Fibroblast of upper back skin (primary cell): ENCODE results near the gene DLGAP1.
"Not testable (repeated sequence)": the region's sequence is repeated elsewhere in the genome, so short reads cannot be mapped to it uniquely, and the experiment has no call there.

Experiments
- DNase-seq: peaks from one replicate; pipeline ENCODE4 v3.0.0-alpha.2; 2013

Gene DLGAP1

DNA sequence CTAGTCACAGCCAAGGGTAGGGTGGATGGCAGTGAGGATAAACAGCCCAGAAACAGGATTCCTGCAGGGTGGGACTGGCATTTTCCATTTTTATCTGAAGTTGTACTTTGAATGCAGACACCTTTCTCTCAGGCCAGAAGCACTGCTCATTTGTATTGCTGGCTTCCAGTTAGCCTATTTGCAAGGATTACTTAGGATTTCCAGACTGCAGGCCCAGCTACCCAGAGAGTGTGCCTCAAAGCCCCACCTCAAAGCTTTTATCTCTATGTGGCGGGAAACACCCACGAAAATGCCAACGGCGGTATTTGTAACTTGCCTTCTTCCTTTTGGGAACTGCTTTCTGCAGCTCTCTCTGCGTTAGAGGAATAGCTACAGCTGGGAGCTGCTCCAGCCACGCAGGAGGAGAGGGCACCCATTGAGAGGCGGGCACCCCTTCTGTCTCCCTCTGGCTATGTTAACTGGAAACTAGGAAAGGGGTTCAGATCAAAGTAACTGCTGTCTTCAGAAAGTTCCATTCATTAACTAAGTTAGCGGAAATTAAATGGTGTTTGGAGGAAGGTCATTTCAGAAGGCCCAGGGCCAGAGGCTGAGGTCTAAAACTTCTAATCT lies 860.2 kb downstream of the DLGAP1 start:
- no peak for DNase-seq

DNA sequence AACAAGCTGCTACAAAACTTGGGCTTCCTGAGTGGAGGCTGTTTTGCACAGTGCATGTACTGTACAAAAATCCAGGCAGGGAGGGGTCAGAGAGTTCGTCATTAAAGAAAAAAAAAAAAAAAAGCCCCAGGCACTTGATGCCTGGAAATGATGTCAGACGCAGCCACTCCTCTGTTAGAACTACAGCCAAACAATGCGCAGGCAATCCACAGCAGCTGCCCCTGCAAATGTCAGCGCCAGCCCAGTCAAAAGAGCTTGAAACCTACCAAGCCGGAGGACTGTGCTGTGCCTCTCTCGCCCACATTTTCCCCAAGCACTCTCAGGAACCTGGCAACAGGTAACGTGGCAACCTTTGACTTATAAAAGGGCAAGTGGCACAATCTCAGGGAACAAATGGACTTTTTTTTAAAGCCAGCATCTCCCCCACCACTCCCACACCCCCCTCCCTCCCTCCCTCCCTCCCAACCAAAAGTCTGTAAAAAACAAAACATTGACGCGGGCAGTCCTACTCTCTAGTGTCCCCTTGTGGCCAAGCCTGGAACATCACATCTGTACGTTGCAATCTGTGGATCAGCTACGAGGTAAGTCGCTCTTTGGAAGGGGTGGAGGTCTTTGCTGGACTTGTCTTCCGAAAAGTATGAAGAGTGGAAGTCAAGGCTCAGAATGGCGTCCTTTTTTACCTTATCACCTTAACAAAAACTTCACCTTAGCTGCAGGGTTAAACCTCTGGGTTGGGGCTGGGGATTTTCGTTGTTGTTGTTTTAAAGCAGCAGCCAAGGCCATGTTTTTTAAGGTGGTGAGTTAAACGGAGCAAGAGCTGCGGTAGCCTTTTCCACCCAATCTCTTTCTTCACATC lies 861.0 kb downstream of the DLGAP1 start:
- DNase-seq = peak; percentile 98

DNA sequence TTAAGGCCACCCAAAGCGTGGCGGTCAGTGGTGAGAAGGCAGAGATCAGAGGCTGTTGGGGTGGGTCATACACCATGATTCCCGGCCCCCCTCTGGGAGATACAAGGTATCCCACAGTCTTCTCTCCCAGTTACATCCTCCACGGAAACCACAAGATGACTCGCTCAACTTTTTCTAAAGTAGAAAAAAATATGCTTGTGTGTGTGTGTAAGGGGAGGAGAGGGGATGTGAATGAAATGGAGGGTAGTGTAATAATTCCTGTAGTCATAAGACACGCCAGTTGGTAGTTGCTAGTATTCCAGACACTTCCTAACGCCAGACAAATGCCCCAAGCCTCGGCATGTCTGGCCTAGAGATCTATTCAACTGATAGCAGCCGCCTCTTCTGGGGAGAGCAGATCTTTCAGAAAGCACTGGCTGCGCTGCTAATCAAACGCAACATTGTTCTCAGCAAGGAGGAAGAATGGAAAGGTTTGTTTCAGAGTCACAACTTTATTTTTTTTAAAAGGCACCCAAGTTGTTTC lies 861.7 kb downstream of the DLGAP1 start:
- peak; percentile 90 for DNase-seq

DNA sequence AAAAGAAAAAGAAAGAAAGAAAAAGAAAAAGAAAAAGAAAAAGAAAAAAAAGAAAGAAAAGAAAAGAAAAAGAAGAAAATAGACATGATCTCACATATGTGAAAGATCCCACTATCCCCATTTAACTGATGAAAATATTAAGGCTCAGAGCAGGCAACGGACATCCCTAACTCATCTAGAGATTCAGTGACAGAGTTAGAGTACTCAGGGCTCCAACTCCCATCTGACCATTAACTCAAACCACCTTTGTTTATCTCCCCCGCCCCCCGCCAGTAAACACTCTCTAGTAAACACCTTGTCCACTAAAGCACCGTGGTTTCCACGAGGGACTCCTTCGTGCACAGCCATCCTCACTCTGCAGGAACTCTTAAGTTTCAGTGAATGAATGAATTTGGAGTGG lies 862.2 kb downstream of the DLGAP1 start:
- no peak for DNase-seq

DNA sequence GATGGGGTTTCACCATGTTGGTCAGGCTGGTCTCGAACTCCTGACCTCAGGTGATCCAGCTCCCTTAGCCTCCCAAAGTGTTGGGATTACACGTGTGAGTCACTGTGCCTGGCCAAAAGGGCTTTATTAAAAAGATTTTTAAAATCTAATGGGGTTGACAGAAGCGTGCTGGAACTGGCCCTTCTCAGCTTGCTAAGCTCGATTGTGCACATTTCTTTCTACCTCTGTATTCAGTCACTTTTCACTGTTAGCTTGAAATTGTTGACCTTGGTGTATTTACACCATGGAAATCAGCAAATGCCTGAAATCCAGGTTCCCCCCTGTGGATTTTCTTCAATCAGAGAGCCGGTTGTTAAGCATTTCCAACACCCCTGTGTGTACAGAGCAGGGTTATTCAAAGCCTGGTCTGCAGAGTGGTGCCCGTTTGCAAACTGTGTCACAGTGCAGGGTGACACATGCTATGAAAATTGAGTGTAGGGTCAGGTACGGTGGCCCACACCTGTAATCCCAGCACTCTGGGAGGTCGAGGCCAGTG lies 864.9 kb downstream of the DLGAP1 start:
- DNase-seq = no peak

DNA sequence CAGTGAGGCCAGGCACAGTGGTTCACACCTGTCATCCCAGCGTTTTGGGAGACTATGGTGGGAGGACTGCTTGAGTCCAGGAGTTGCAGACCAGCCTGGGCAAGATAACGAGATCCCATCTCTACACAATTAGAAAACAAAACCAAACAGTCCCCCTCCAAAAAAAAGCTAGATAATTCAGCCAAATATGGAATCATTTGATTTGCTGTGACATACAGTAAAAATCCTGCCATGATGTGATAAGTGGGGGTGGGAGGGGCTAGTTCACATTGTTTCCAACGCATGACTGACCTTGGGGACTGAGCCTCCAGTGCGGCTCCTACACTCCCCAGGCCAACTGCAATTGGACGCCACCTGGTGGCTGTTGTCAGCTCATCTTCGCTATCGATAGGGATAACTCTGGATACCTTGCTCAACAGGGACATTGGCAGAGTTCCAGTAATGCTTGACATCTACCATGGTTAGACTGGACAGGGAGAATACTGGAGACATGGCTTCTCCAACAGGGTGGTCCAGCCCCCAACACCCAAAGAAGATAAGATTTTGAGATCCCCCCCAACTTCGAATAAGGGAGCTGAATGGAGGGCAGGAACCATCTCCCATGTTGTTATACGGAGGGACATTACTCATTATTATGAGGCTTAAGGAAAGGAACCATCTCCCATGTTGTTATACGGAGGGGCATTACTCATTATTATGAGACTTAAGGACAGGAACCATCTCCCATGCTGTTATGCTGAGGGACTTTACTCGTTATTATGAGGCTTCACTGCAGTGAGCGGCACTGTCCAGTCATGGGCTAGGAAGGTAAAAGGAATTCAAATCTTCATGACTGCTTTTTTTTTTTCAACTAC lies 869.2 kb downstream of the DLGAP1 start:
- DNase-seq = peak; percentile 80

DNA sequence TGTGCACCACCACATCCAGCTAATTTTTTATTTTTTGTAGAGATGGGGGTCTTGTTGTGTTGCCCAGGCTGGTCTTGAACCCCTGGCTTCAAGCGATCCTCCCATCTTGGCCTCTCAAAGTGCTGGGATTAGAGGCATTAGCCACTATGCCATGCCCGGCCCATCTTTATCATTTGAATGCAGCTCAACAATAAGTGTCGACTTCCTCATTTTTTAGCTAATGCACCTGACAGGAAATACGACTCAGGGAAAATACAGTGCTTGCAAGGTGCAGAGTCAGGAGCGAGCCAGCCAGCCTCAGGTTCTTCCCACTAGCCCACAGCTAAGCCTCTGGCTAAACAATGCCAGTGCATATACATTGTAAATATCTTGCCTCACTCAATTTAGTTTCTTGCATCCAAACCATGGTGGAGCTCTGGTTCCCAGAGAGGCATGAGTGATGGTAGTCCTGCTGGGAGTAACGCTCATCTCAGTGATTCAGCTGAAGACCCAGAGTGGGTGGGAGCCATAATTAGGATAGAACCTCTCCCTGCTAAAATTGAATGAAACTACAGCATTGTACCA lies 870.1 kb downstream of the DLGAP1 start:
- DNase-seq = no peak

DNA sequence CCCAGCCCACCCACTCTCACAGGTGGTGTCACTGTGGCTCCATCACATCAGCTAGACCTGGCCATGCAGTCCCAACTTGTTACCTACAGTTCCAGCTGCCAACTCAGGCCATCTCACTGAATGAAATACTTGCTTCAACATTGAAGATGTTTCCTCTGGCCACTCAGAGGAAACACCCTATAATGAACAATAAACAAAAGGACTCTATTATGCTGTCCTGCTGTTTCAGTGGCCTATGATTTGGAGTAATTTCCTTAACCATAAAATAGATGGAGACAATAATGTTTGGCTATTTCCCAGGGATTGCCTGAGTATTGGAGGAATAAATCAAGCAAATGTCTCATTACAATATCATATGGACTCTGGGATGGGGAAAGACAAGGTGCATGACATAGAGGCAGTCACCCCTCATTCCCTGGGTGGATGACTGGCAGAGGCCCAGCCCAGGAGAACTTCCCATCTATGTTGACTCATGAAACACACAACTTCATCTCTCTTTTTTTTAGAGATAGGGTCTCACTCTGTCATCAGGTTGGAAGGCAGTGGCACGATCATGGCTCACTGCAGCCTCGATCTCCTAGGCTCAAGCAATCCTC lies 870.7 kb downstream of the DLGAP1 start:
- no peak for DNase-seq

DNA sequence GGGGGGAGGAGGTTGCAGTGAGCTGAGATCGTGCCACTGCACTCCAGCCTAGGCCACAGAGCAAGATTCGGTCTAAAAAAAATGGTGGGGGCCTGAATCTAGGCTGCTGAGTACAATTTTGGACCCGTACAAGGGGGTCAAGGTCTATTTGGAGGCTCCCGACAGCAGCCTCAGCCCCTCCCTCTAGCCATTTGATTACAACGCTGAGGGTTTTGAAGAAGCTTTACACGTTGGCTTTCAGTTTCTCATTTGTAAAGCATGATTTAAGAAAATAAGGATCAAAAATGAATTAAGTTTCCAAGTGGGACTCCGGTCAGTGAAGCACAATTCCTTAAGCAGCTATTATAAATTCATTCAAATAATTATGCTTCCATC lies 871.2 kb downstream of the DLGAP1 start:
- no peak for DNase-seq

DNA sequence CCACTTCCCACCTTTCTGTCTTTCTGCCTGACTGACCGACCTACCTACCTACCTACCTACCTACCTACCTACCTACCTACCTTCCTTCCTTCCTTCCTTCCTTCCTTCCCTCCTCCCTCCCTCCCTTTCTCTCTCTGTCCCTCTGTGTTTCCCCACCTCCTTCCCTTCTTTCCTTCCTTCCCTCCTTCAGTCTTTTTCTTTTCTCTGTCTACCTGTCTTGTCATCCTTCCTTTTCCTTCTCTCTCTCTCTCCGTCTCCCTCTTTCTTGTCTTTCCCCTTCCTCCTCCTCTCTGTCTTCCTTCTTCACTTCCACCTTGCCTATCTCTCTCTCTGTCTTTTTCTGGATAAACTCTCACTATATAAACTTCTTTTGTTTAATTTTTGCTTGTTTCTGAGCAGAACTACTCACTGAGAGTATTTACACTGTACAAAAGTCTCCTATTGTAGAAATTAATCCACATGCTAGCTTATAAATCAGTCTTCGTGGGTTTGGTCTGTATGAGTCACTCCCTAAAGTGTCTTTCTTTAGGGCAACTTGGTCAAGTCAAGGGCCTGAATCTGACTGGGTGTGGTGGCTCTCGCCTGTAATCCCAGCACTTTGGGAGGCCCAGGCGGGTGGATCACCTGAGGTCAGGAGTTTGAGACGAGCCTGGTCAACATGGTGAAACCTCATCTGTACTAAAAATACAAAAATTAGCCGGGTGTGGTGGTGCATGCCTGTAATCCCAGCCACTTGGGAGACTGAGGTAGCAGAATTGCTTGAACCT lies 871.8 kb downstream of the DLGAP1 start:
- peak; percentile 51 for DNase-seq

DNA sequence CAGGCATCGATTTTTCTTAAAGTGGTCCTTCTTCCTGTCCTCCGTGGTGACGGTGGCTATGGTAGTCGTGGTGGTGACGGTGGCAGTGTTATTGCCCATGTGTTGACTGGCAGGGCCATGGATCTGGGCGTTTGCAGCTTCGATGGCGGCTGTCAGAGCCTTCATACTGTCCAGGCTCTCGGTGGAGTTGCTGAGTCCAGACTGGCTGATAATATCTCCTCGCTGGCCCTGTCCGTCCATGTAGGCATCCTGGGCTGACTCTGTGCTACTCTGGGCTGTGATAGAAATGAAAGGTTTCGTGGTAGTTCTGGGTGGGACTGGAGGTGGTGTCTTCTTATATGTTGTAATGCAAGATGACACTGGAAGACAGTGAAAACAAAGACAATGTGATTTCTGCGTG lies 873.2 kb downstream of the DLGAP1 start:
- no peak for DNase-seq

DNA sequence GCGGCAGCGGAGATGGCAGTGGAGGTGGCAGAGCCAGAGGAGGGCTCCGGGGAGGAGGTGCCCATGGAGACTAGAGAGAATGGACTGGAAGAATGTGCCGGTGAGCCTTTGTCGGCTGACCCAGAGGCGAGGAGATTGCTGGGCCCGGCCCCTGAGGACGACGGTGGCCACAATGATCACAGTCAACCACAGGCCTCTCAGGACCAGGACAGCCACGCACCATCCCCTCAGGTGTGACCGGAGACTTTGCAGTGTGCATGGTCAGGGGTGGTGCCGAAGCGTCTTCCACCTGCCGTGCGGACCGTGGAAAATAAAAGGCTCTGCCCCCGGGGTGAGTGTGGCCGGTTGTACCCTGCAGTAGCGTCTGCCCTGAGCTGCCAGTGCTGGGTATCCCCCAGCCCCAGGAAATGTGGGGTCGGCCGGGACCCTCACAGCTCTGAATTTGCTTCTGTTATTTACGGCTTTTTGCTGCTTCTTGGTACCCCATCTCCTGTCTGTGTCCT lies 874.5 kb downstream of the DLGAP1 start:
- not testable (repeated sequence) for DNase-seq

DNA sequence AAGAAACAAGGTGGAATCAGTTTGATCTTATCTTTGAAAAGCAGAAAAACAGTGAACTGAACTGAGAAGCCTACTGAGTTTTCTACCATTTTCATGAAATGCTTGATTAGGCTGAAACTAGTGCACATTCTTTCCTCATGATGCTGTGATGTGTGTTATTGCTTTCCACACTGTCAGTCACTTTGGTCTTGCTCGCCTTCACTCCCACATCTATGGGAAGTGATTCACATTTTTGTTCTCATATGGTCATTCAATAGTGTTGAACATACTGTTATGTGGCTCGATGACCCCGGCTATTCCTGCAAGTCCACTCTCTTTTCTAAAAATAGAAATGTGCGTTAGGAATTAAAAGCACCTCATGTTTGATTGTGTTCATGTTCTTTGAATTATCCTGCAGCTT lies 875.4 kb downstream of the DLGAP1 start:
- DNase-seq = peak; percentile 88

DNA sequence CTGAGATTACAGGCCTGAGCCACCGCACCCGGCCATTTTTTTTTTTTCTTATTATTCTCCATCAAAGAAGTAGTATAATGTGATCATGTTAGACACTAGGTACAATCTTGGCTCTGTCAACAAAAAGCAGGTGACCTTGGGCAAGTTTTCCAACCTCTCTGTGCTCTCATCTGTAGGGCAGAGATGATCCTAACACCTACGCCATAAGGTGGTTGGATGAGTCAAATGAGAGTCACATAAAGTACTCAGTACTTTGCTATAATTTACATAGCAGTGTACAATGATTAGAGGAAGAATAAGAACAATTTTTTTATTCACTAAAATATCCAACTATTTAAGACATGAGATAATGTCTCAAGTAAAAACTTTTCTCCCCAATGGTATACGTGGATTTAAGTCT lies 876.5 kb downstream of the DLGAP1 start:
- no peak for DNase-seq

DNA sequence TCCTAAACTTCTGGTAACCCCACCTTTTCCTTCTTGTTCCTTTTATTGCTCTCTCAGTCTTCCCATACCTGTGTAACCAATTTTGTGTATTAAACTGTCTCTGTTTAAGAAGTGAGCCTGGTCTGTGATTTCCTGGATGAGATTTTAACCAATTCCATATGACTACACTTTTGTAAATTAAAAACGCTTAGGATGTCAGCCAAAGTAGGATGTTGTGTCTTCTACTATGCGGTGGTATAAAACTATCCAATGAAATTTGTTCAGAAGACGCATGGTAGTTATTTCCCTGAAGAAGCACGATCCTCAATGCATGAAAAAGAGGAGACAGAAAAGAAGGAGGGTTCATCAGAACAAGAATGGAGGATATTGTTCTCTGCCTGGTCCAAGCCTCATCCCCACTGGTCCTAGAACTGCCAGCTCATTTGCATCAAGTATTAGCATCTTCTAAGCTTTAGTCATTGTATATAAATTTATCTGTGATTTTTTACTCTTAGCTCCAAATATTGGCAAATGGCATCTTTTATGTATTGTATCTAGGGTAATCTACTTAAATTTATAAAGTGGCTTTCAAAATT lies 877.7 kb downstream of the DLGAP1 start:
- DNase-seq = peak; percentile 71

DNA sequence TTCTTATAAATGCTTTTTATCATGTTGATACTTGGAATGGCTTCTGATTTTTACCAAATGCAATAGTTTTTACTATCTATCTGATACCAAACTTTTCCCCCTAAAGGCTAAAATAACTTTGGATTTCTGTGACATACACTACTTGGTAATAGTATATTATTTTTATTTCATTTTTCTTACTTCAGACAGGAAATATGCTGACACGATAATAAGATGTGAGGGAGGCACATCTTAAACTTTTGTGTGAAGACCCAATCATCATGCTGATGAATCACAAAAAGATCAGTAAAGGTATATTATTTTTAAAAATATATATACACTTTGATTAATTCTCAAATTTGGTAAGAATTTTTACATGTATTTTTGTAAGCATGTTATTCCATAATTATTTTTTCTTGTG lies 882.3 kb downstream of the DLGAP1 start:
- DNase-seq = no peak

DNA sequence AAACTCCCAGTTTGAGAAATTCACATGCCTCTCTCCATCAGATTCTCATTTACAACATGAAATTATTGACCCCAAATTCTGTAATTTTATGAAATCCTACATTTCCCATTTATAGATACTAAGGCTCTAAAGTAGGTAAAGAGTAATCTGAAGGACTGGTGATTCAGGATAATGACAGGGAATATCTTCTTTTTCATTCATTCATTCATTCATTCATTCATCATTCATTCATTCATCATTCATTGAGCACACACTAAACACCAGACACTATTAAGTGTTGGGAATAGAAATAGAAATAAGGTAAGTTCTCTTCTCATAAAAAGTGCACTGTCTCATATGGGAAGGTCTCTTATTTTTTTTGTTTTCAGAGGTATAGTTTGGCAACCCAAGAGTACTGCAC lies 888.3 kb downstream of the DLGAP1 start:
- DNase-seq = no peak

DNA sequence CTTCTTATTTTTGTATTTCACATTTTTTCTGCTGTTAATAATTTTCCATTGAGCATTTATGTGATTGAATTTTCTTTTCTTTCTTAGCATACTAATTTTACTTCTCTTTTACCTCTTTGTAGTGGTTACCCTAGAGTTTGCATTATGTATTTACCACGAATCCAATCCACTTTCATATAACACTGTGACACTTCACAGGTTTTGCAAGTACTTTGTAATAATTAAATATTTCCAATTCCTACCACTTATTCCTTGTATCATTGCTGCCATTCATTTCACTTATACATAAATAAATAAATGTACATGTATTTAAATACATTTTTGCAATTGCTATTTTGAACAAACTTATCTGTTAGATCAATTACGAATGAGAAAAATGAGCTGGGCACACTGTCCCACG lies 894.4 kb downstream of the DLGAP1 start:
- DNase-seq = no peak

DNA sequence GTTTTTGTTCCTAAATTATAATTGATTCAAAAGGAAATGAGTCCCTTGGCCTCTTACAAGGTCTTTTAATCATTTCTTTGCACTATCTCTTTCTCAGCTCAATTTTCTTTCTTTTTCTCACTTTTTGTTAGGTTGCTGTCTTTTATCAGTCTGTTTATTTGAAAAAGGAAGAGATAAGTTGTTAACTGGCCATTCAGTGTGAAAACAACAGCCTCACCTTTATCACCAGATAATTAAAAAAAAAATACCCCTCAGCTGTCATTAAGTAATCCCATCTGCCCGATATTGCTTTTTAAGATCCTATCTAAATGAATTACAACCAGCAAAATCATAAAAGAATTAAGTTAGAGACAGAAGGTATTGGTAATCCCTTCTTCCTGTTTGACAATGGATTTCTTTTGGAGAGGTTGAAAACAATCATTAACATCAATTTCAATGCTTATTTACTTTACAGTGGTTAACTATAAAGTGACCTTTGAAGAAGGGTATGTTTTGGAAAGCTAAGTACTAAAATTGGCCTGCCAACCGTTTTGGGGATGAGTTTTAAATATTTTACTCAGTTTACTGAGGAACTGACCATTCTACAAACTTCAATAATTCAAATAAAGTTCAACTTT lies 900.2 kb downstream of the DLGAP1 start:
- DNase-seq = no peak

DNA sequence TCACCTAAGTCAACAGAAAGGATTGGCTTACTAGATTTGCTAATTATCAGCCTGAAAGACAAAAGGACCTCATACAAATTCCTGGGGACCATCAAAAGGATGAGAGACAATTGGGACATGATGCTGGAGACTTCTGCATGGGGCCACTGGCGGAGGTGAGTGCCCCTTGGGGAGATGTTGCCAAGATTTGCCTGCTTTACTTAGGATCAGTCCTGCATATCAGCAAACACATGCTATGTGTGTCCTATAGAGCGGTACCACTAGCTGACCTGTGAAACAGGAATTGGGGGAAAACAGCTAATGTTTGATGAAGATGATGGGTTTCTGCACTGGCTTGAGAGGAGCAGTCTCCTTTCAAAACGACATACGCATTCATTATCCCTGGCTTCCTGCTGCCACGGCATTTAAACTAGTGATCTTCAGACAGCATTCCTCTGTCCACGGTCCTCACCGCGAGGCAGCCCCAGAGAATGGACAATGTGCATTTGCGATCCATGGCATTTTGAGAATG lies 901.0 kb downstream of the DLGAP1 start:
- DNase-seq = peak; percentile 3
